H9 (cell line): ENCODE results near the gene NOP9. TPM values are rescaled to one million over a fixed set of nuclear protein-coding genes. Genes with fewer than 3 reads are reported as not detected.

Source experiments
- DNase-seq: peaks from one replicate; pipeline ENCODE4 v3.0.0-alpha.2; 2017
- H2AFZ ChIP-seq: one replicate; pipeline ENCODE4 v1.6.1; 2013; ENCODE audit warnings: mild to moderate bottlenecking, low read length, control low read depth, moderate library complexity
- H2AK5ac ChIP-seq: 2 replicates; pipeline ENCODE4 v1.6.1; 2013; ENCODE audit warnings: low read length, control low read depth, mixed read lengths; ENCODE audit not compliant: insufficient read length
- H2BK120ac ChIP-seq: one replicate; pipeline ENCODE4 v1.6.1; 2013; ENCODE audit warnings: low read depth, mild to moderate bottlenecking, low read length, control low read depth, inconsistent platforms; ENCODE audit not compliant: poor library complexity, severe bottlenecking
- H2BK12ac ChIP-seq: 2 replicates; pipeline ENCODE4 v1.6.1; 2013; ENCODE audit warnings: low read length, control low read depth, mixed read lengths, low read depth; ENCODE audit not compliant: insufficient read length
- H2BK15ac ChIP-seq: 2 replicates; pipeline ENCODE4 v1.6.1; 2013; ENCODE audit warnings: low read depth, low read length, control low read depth
- H2BK20ac ChIP-seq: one replicate; pipeline ENCODE4 v1.6.1; 2013; ENCODE audit warnings: low read depth, mild to moderate bottlenecking, low read length, control low read depth, inconsistent platforms; ENCODE audit not compliant: poor library complexity, severe bottlenecking
- H2BK5ac ChIP-seq: 2 replicates; pipeline ENCODE4 v1.6.1; 2013; ENCODE audit warnings: low read length, control low read depth, mixed read lengths; ENCODE audit not compliant: insufficient read length
- H3K14ac ChIP-seq: 2 replicates; pipeline ENCODE4 v1.6.1; 2013; ENCODE audit warnings: low read length, control low read depth; ENCODE audit not compliant: insufficient read depth
- H3K18ac ChIP-seq: 2 replicates; pipeline ENCODE4 v1.6.1; 2013; ENCODE audit warnings: low read depth, mild to moderate bottlenecking, mixed read lengths, low read length, control low read depth; ENCODE audit not compliant: insufficient read length
- H3K23ac ChIP-seq: 2 replicates; pipeline ENCODE4 v1.6.1; 2013; ENCODE audit warnings: low read length, control low read depth, mixed read lengths, low read depth; ENCODE audit not compliant: insufficient read length
- H3K23me2 ChIP-seq: 2 replicates; pipeline ENCODE4 v1.6.1; 2013; ENCODE audit warnings: low read depth, mild to moderate bottlenecking, mixed read lengths, low read length, control low read depth; ENCODE audit not compliant: insufficient read length, poor library complexity, severe bottlenecking
- H3K27ac ChIP-seq: 2 replicates; pipeline ENCODE4 v1.5.1; 2013; ENCODE audit warnings: low read length, control low read depth, mixed read lengths, low read depth; ENCODE audit not compliant: insufficient read length
- H3K27me3 ChIP-seq: 2 replicates; pipeline ENCODE4 v1.6.1; 2013; ENCODE audit warnings: low read length, control low read depth, inconsistent platforms; ENCODE audit not compliant: insufficient read depth
- H3K4ac ChIP-seq: 2 replicates; pipeline ENCODE4 v1.6.1; 2013; ENCODE audit warnings: low read depth, mild to moderate bottlenecking, control low read depth, inconsistent platforms, low read length, moderate library complexity
- H3K4me1 ChIP-seq: 2 replicates; pipeline ENCODE4 v1.6.1; 2013; ENCODE audit warnings: low read length, control low read depth, inconsistent platforms; ENCODE audit not compliant: insufficient read depth
- H3K4me2 ChIP-seq: 2 replicates; pipeline ENCODE4 v1.6.1; 2013; ENCODE audit warnings: low read length, control low read depth, mixed read lengths; ENCODE audit not compliant: insufficient read length, insufficient read depth
- H3K56ac ChIP-seq: 2 replicates; pipeline ENCODE4 v1.6.1; 2013; ENCODE audit warnings: low read depth, mild to moderate bottlenecking, mixed read lengths, low read length, control low read depth; ENCODE audit not compliant: insufficient read length
- H3K79me1 ChIP-seq: 2 replicates; pipeline ENCODE4 v1.6.1; 2013; ENCODE audit warnings: low read depth, mild to moderate bottlenecking, moderate library complexity, low read length, control low read depth, inconsistent platforms; ENCODE audit not compliant: insufficient read depth, poor library complexity, severe bottlenecking
- H3K79me2 ChIP-seq: 2 replicates; pipeline ENCODE4 v1.6.1; 2013; ENCODE audit warnings: low read length, control low read depth, inconsistent platforms; ENCODE audit not compliant: insufficient read depth
- H3K9ac ChIP-seq: 2 replicates; pipeline ENCODE4 v1.6.1; 2013; ENCODE audit warnings: low read length, control low read depth, mixed read lengths; ENCODE audit not compliant: insufficient read length; ENCODE audit errors: extremely low read depth
- H3K9me3 ChIP-seq: one replicate; pipeline ENCODE4 v1.6.1; 2013; ENCODE audit warnings: low read depth, low read length, inconsistent platforms; ENCODE audit not compliant: control insufficient read depth
- H3T11ph ChIP-seq: one replicate; pipeline ENCODE4 v1.6.1; 2013; ENCODE audit warnings: mild to moderate bottlenecking, low read length, control low read depth, inconsistent platforms
- H4K20me1 ChIP-seq: one replicate; pipeline ENCODE4 v1.6.1; 2013; ENCODE audit not compliant: control insufficient read depth, insufficient read length, insufficient read depth
- H4K5ac ChIP-seq: 2 replicates; pipeline ENCODE4 v1.6.1; 2013; ENCODE audit warnings: low read depth, mild to moderate bottlenecking, mixed read lengths, low read length, control low read depth; ENCODE audit not compliant: insufficient read length
- H4K8ac ChIP-seq: replicated peaks from 2 replicates; pipeline ENCODE4 v1.6.1; 2013; ENCODE audit warnings: low read length, control low read depth, mixed read lengths, low read depth; ENCODE audit not compliant: insufficient read length
- H4K91ac ChIP-seq: 2 replicates; pipeline ENCODE4 v1.6.1; 2013; ENCODE audit warnings: low read depth, mild to moderate bottlenecking, moderate library complexity, mixed read lengths, low read length, control low read depth; ENCODE audit not compliant: insufficient read length
- H3K27ac Mint-ChIP-seq, 3 experiments: 2 replicates in 2 of 3; 3 replicates in 1 of 3; pipeline ENCODE4 v1.8.0; 2020 to 2021; ENCODE audit warnings: mixed read lengths in 3 of 3, mild to moderate bottlenecking in 1 of 3, moderate library complexity in 1 of 3
- H3K27me3 Mint-ChIP-seq: 2 replicates; pipeline ENCODE4 v1.8.0; 2021; ENCODE audit warnings: low read depth, mild to moderate bottlenecking, moderate library complexity, mixed read lengths
- H3K36me3 Mint-ChIP-seq, 3 experiments: 2 replicates in 2 of 3; 3 replicates in 1 of 3; pipeline ENCODE4 v1.8.0; 2020 to 2021; ENCODE audit warnings: low read depth in 3 of 3, mixed read lengths in 3 of 3; ENCODE audit not compliant: insufficient read depth in 1 of 3
- H3K4me1 Mint-ChIP-seq, 2 experiments: 2 replicates each; pipeline ENCODE4 v1.8.0; 2020; ENCODE audit warnings: mixed read lengths in 2 of 2
- H3K4me3 Mint-ChIP-seq, 2 experiments: 2 replicates in 1 of 2; 3 replicates in 1 of 2; pipeline ENCODE4 v1.8.0; 2020 to 2021; ENCODE audit warnings: mild to moderate bottlenecking in 2 of 2, mixed read lengths in 2 of 2, moderate library complexity in 1 of 2
- H3K9me3 Mint-ChIP-seq, 2 experiments: 2 replicates in 1 of 2; 3 replicates in 1 of 2; pipeline ENCODE4 v1.8.0; 2020; ENCODE audit warnings: mild to moderate bottlenecking in 2 of 2, mixed read lengths in 2 of 2, moderate library complexity in 1 of 2
- CTCF ChIP-seq: fragments of 200-600 bp; sonication (generic); conservative IDR thresholded peaks from 3 replicates; pipeline ENCODE4 v1.8.0; 2021; ENCODE audit warnings: antibody characterized with exemption, mild to moderate bottlenecking
- WGBS: extraction: QIAGEN DNeasy Blood & Tissue Kit; methylation state at CpG from one replicate; pipeline ENCODE4 v1.1.7; 2013; ENCODE audit warnings: missing lambda C conversion rate, low lambda C conversion rate, mixed read lengths; ENCODE audit not compliant: insufficient read length; ENCODE audit errors: extremely low coverage; 5-methylcytosine and 5-hydroxymethylcytosine counted together
- total RNA-seq: library from RNA; stranded (reverse); gene quantifications from 2 replicates; pipeline ENCODE4 v1.2.1, GENCODE V29; 2021

The NOP9 gene
- total RNA-seq, 1 experiment from 2014 or later: 34.7 TPM

GRCh38 chr14:24330973-24331674 lies 31.5 kb downstream of the NOP9 start:
- H3K27me3 Mint-ChIP-seq: peaks cover 85% of the 10 kb centered on the region
- Histone ChIP-seq H3K27me3 (peaks cover 27% of the 10 kb centered on the region), H3K23me2 (peaks cover 20% of the 10 kb centered on the region), H3K79me2 (no peaks in the 10 kb centered on the region), H2AK5ac (no peak overlapping the region), H2BK5ac (no peak overlapping the region), H3K27ac (no peak overlapping the region), H4K91ac (no peak overlapping the region), H2BK20ac (no peak overlapping the region), H3K56ac (no peak overlapping the region), H2AFZ (no peak overlapping the region), H4K8ac (no peak overlapping the region), H3K9me3 (no peaks in the 10 kb centered on the region), H4K20me1 (no peaks in the 10 kb centered on the region), H3K23ac (no peak overlapping the region), H4K5ac (no peak overlapping the region), H3K18ac (no peak overlapping the region), H3K4ac (no peak overlapping the region), H3K79me1 (no peaks in the 10 kb centered on the region), H3K4me1 (no peaks in the 10 kb centered on the region; the same call in 1 of the 2 replicates), H3K9ac (no peak overlapping the region), H2BK15ac (no peak overlapping the region), H3T11ph (no peak overlapping the region), H3K14ac (no peak overlapping the region), H3K4me2 (no peak overlapping the region), H2BK12ac (no peak overlapping the region), H2BK120ac (no peak overlapping the region)
- H3K27ac Mint-ChIP-seq: no peak overlapping the region
- peaks cover 19 to 28% of the 10 kb centered on the region in 2 experiments for H3K4me1 Mint-ChIP-seq
- no peak for TF ChIP-seq CTCF
- no peaks in the 10 kb centered on the region; a peak in 1 of 7 replicates for H3K36me3 Mint-ChIP-seq
- WGBS: no CpG with 5 or more reads among the region's 10 CpGs
- no peak for DNase-seq
- H3K9me3 Mint-ChIP-seq: peaks cover 0 to 2% of the 10 kb centered on the region in 2 experiments; a peak in 4 of 5 replicates
- peak overlapping the region in 1 of 2 experiments; percentile 23; a peak in 1 of 5 replicates for H3K4me3 Mint-ChIP-seq
